Lower leg skin (tissue), 4 donors: ENCODE results near the gene RAD51B. TPM values are rescaled to one million over a fixed set of nuclear protein-coding genes. Genes with fewer than 3 reads are reported as not detected.

Experiments
- DNase-seq, 2 donors: peaks; one replicate each; pipeline ENCODE4 v3.0.0-alpha.2; 2019; ENCODE audit warnings: low spot score in 2 of 2
- H3K4me3 ChIP-seq: fragments of 200-600 bp; sonication (generic); 2 replicates; pipeline ENCODE4 v1.5.1; 2017; ENCODE audit warnings: mild to moderate bottlenecking, low read depth; ENCODE audit not compliant: poor library complexity, severe bottlenecking
- POLR2A ChIP-seq, 2 donors: fragments of 450-650 bp; IDR thresholded peaks; one replicate each; pipeline ENCODE4 v1.6.1; 2016 to 2017; ENCODE audit warnings: antibody characterized with exemption in 2 of 2, mild to moderate bottlenecking in 1 of 2, moderate library complexity in 1 of 2
- WGBS, 2 donors: methylation state at CpG; one replicate each; pipeline ENCODE4 v1.1.5; 2018; 5-methylcytosine and 5-hydroxymethylcytosine counted together
- intact Hi-C: fragments of 100-400 bp; cut with DNase I; formaldehyde crosslinking; loops from one replicate; pipeline ENCODE4 v1.15.0; 2023; ENCODE audit warnings: low total_unique reads
- total RNA-seq, 4 donors: library from RNA; depleted of rRNA; stranded (reverse); fragments of >200 nt; gene quantifications; one replicate each; pipeline ENCODE4 v1.1.0, GENCODE V29; 2016
- TF ChIP-seq, protein P1 (sequence below), 3 donors: fragments of 450-650 bp; IDR thresholded peaks; one replicate each; pipeline ENCODE4 v1.5.1; 2016; ENCODE audit warnings: antibody characterized with exemption in 3 of 3, mild to moderate bottlenecking in 3 of 3, moderate library complexity in 2 of 3

The RAD51B gene
- total RNA-seq, 4 donors from 2014 or later = 6.1 to 27.2 (median 13.6) TPM

DNA sequence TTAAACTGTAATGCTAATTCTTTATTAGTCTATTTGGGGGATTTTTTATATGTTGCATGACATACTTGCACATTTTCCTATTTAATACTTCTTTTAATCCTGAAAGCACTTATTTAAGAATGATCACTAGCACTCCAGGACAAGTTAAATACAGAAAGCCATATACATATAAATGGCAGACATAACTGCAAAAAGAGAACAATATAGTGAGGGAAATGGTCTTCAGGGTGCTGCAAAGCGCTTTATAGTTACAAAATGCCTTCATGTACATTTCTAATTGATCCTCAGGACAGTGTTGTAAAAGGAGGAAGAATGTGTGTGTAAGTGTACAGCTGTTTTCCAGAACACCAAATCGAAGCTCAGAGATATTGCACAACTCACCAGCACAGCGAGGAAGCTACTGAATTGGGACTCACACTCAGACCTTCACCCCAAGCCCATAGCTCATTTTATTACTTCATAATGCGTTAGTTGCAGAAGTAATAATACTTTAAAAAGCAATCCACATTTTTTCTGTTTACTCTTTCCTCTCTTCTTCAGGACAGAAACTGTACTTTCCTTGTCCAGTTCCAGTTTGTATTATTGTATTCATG is 428.2 kb downstream of the RAD51B start:
- WGBS, 2 donors = 32 to 37% methylated on average over 4 of the region's 4 CpGs
- TF ChIP-seq, protein P1, sequence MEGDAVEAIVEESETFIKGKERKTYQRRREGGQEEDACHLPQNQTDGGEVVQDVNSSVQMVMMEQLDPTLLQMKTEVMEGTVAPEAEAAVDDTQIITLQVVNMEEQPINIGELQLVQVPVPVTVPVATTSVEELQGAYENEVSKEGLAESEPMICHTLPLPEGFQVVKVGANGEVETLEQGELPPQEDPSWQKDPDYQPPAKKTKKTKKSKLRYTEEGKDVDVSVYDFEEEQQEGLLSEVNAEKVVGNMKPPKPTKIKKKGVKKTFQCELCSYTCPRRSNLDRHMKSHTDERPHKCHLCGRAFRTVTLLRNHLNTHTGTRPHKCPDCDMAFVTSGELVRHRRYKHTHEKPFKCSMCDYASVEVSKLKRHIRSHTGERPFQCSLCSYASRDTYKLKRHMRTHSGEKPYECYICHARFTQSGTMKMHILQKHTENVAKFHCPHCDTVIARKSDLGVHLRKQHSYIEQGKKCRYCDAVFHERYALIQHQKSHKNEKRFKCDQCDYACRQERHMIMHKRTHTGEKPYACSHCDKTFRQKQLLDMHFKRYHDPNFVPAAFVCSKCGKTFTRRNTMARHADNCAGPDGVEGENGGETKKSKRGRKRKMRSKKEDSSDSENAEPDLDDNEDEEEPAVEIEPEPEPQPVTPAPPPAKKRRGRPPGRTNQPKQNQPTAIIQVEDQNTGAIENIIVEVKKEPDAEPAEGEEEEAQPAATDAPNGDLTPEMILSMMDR (IDR thresholded peaks at IDR 0.05) = no peak
- no peak for TF ChIP-seq POLR2A (IDR thresholded peaks at IDR 0.05)
- DNase-seq = peak in 1 of 2 donors; percentile 56
- intact Hi-C loops = loop anchor here (5.0 to 10.0 kb wide), 3 partner anchors 303 to 570 kb away; no protein-coding TSS in a partner anchor
- H3K4me3 ChIP-seq = no peak overlapping the region

DNA sequence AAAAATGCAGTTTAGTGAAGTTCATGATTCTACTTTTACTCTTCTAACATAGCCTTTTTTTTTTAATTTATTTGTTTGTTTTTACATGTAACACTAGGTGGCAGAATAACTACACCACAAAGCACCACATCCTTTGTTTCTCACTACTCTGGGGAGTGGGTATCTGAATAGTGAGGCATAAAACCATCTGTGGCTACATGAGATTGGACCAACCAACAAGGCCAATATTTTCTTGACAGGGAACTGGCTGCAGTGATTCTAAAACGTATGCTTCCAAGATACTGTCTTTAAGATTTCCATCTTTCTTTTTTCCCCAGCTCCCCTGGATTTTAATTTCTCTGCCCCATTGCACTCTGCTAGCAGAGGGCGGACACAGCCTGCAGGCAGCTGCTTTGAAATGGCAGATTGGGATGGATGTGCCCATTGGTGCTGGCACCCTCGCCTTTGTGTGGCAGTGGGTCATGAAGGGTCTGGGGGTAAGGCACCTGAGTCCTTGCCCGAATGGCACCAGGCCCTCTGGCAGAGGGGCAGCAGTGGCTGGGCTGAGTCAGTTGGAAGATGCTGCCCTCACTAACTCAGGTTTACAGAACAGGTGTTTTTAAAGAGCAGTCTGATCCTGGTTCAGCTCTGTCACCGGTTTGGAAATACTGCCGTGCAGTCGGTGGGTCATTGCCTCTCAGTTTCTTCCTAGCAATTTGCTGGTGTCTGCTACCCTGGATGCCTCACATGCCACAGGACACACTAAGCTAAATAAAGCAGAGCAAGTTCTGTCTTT is 429.1 kb downstream of the RAD51B start:
- 48 to 57% methylated on average over 7 of the region's 7 CpGs for WGBS, 2 donors
- no peak overlapping the region for H3K4me3 ChIP-seq
- no peak for TF ChIP-seq POLR2A (IDR thresholded peaks at IDR 0.05)
- TF ChIP-seq, protein P1 (IDR thresholded peaks at IDR 0.05) = no peak
- peak in 1 of 2 donors; percentile 86 for DNase-seq
- intact Hi-C loops = loop anchor here (5.0 to 10.0 kb wide), 3 partner anchors 304 to 569 kb away; no protein-coding TSS in a partner anchor

DNA sequence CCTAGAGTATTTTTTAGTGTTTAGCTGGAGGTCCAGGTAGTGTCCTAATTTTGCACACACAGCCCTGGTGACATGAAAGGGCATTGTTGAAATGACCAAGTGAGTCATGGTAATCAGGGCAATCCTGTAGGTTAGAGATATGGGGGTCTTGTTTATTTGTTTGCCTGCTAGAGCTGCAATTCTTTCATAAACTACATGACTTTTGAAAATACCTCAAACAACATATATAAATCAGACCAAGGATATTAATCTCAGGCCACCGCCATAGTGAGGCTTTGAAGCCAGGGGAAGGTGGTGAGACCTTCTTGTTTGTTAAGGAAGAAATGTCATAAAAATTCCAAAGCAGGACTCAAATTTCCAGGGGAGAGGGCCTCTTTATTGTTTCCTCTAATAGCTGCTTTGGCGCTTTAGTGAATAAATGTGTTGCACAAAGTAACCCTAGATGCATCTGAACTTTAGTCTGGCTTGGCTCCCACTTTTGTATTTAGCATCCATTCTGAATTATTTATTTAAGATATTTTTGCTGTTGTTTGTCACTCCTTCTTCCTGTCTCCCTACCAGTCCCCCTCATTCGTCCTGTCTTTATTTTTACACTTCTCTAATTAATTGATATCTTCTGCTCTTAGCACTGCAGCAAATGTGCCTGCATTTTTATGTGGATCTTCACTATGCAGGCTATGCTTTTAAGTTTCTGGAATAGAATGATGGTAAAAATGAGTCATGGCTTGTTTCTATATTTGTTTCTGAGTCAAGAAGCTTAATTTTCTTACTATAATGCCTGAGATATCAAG is 430.3 kb downstream of the RAD51B start:
- no peak overlapping the region for H3K4me3 ChIP-seq
- 33 to 44% methylated on average over 3 of the region's 3 CpGs for WGBS, 2 donors
- intact Hi-C loops = loop anchor here (5.0 to 10.0 kb wide), 3 partner anchors 305 to 567 kb away; no protein-coding TSS in a partner anchor
- TF ChIP-seq POLR2A (IDR thresholded peaks at IDR 0.05) = no peak
- TF ChIP-seq, protein P1 (IDR thresholded peaks at IDR 0.05) = no peak
- DNase-seq = no peak

DNA sequence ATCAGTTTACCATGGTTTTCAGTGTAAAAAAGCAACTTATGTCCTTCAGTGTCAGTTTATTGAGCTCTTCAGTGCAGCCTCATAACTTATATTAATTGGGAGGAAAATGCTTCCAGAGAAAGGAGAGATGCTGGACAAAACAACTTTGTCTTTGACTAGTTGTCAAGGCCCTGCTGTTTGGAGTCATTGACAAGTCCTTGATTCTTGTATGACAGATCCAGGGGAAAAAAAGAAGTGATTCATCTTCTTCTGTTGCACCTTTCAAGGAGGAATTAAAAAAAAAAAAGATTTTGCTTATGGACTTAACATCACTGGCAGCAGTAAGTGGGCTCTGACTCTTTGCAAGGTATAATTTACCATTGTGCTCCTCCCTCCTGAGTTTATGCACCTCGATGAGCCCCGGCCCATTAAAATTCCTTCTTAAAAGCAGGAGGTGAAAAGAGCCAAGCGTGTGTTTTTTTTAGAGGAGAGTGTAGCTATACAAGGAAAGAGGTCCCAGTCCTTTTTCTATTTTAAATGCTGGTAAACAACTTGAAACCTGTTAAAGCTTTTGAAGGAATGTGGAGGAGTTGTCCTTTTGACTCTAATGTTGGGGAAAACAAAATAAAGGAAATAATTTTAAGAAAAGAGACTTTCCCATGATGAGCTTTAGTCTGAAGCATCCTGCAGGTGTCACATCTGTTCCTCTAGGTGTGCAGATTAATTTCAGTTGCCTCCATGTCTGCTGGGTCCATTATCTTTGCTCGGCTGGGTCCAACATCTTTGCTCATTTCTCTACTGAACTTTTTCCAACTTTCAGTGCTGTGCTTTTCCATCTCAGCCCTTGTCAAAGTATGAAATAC is 431.6 kb downstream of the RAD51B start:
- no peak overlapping the region for H3K4me3 ChIP-seq
- no peak for TF ChIP-seq POLR2A (IDR thresholded peaks at IDR 0.05)
- TF ChIP-seq, protein P1 (IDR thresholded peaks at IDR 0.05) = no peak
- 51 to 56% methylated on average over 4 of the region's 4 CpGs for WGBS, 2 donors
- DNase-seq = no peak
- intact Hi-C loops = no loop called here

DNA sequence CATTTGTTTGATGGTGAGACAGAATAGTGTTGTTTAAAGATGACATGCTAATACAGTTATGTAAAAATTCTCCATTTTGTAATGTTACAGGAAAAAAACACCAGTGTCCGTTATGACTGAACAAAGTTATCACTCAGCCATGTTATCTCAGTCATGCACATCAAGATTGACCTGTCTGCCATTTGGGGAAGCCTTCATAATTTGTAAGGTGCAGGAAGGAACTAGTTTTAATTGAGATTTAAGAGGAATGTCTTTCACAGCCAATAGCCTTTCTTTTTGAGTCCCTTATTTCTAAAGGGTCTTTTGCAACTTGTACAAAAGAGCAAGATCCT is 432.2 kb downstream of the RAD51B start:
- TF ChIP-seq POLR2A (IDR thresholded peaks at IDR 0.05) = no peak
- TF ChIP-seq, protein P1 (IDR thresholded peaks at IDR 0.05) = no peak
- intact Hi-C loops = no loop called here
- no peak overlapping the region for H3K4me3 ChIP-seq
- DNase-seq = no peak
- WGBS, 2 donors = 74 to 83% methylated on average over 1 of the region's 1 CpG
